GM12892 (cell line): Measurements from ENCODE around the gene SMARCB1.

Experiments used
- POLR2AphosphoS5 ChIP-seq: IDR thresholded peaks from 2 replicates; pipeline ENCODE4 v1.6.1; 2011; ENCODE audit warnings: low read depth, low read length, control low read depth
- TAF1 ChIP-seq: IDR thresholded peaks from 2 replicates; pipeline ENCODE4 v1.6.1; 2011; ENCODE audit warnings: low read depth, mild to moderate bottlenecking, control low read depth, low read length, borderline replicate concordance

- TF ChIP-seq TAF1 (no peak), POLR2AphosphoS5 (no peak)
Measured at GRCh38 chr22:23778577-23778900, 8.2 kb upstream of the SMARCB1 start.
